ENCODE measurements around the gene SORBS1. TPM values are rescaled to one million over a fixed set of nuclear protein-coding genes. Genes with fewer than 3 reads are reported as not detected.

The SORBS1 gene
- total and polyA plus RNA-seq, 9 of the 15 experiments (the other 6 are each of a cell fraction or from before 2014, with no cell fraction given), result 2.0 to 13.3 (median 6.5) TPM

- peak overlapping the region; percentile 42; the same call in 1 of the 3 replicates for H3K27ac ChIP-seq (ENCODE audit: extremely low read depth, low read depth, low read length)
- no peaks in the 10 kb centered on the region for H3K27me3 ChIP-seq (ENCODE audit: control insufficient read depth in 2 of 2, insufficient read depth in 2 of 2, low read length in 2 of 2)
- peak; percentile 57 for ATAC-seq
- peak overlapping the region; percentile 29; the same call in 1 of the 2 replicates for H3K4me2 ChIP-seq (ENCODE audit: insufficient read depth, low read length)
- no TSS peak for BruUV-seq (replicated peaks)
- in situ Hi-C loops (cut with MboI) (no loop called here), intact Hi-C loops (cut with micrococcal nuclease) (no loop called here)
- H3K4me1 ChIP-seq (replicated peaks in 1 of 2; ENCODE audit: control insufficient read depth in 2 of 2, insufficient read depth in 2 of 2, low read length in 2 of 2), result peaks cover 13 to 58% of the 10 kb centered on the region in 2 experiments; a peak in 4 of 5 replicates
- H3K4me3 ChIP-seq, result no peak overlapping the region
- 44% methylated on average over 9 of the region's 10 CpGs for WGBS (ENCODE audit: insufficient coverage, low coverage, missing lambda C conversion rate)
- ChIA-PET CTCF (ENCODE audit: low intra/inter-chr PET ratio) (no interaction called here), POLR2A (no interaction called here)
- peak; percentile 91 for FAIRE-seq
- peak; percentile 47; the same call in 1 of the 2 replicates for TF ChIP-seq ARID1B (IDR thresholded peaks at IDR 0.05)
- 0 out of 2 replicates have a peak, but pooled peaks have one; percentile 15 for TF ChIP-seq CTBP1 (IDR thresholded peaks at IDR 0.05; ENCODE audit: borderline replicate concordance)
- no peak for TF ChIP-seq RHOXF2B (CRISPR knock-in tag; conservative IDR thresholded peaks at IDR 0.05)
- 0 out of 2 replicates have a peak, but pooled peaks have one; percentile 33 for TF ChIP-seq TCF3 (CRISPR knock-in tag; IDR thresholded peaks at IDR 0.05)
- no peak for TF ChIP-seq SOX6 (IDR thresholded peaks at IDR 0.05)
- peak; percentile 19; the same call in 1 of the 2 replicates for TF ChIP-seq TAL1 (IDR thresholded peaks at IDR 0.05)
- TF ChIP-seq ZNF592 (IDR thresholded peaks at IDR 0.05), result 0 out of 2 replicates have a peak, but pooled peaks have one; percentile 33
- TF ChIP-seq CBFA2T3 (IDR thresholded peaks at IDR 0.05), result peak; percentile 56
- peak overlapping the region; percentile 31 to 73; a peak in 3 of 4 replicates for H3K9ac ChIP-seq (ENCODE audit: insufficient read depth in 1 of 2, low read depth in 2 of 2, low read length in 2 of 2)
- H3K36me3 ChIP-seq (ENCODE audit: control insufficient read depth, insufficient read depth, low read length), result no peaks in the 10 kb centered on the region
- H2AFZ ChIP-seq (ENCODE audit: low read depth, low read length), result peak overlapping the region; percentile 64; the same call in 1 of the 2 replicates
- H3K79me2 ChIP-seq (ENCODE audit: control insufficient read depth, insufficient read depth, low read length), result no peaks in the 10 kb centered on the region
- no peaks in the 10 kb centered on the region for H4K20me1 ChIP-seq (replicated peaks; ENCODE audit: control insufficient read depth, insufficient read depth, low read length)
- no peaks in the 10 kb centered on the region for H3K9me1 ChIP-seq (ENCODE audit: control insufficient read depth, insufficient read depth, low read length)
- H3K9me3 ChIP-seq (replicated peaks; ENCODE audit: control insufficient read depth, insufficient read depth, low read depth, low read length), result no peaks in the 10 kb centered on the region
- DNase-seq (ENCODE audit: extremely low read depth in 1 of 4, low spot score in 3 of 4), result peak in 2 of 4 experiments; percentile 38 to 70
Measured at GRCh38 chr10:95501203-95502094, 59.7 kb downstream of the SORBS1 start.
